Erythroblast (primary cell): ENCODE data around the gene HDAC4.

Experiments used
- GATA1 ChIP-seq: IDR thresholded peaks from 2 replicates; pipeline ENCODE4 v1.6.1; 2011; ENCODE audit warnings: low read depth, mild to moderate bottlenecking, control low read depth, low read length, moderate library complexity
- POLR2A ChIP-seq: IDR thresholded peaks from 2 replicates; pipeline ENCODE4 v1.6.1; 2011; ENCODE audit warnings: mild to moderate bottlenecking, low read length

DNA sequence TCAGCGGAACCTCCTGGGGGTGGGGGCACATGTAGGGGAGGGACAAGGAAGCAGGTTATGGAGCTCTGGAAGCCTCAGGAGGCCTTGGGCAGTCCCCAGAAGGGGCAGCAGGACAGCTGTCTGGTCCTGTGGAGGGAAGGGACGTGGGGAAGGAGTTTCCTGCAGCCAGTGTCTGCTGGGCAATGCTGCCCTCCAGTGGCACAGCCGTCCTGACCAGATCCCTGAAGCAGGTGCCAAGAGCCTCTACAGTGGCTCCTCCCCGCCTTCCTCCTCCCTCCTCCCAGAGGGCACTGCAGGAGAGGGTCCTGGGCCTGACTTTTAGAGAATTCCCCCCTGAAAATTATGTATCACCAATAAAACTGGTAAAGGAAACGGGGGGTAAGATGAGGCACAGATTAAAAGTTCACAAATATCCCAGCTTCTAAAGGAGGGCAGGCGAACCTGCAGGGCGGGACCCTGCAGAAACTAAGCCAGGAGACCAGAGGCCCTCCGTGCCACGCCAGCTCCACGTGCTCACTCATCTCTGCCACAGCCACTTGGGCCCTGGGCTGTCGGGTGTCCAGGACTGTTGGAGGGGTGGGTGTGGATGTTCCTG lies 294.4 kb downstream of the HDAC4 start:
- TF ChIP-seq POLR2A: no peak
- no peak for TF ChIP-seq GATA1
